PC-9 (cell line): ENCODE data around the gene CELF4. TPM values are rescaled to one million over a fixed set of nuclear protein-coding genes. Genes with fewer than 3 reads are reported as not detected.

Source experiments
- BruUV-seq: library from RNA; stranded (reverse); fragments of 400-500 nt; replicated peaks from 2 replicates; lab custom pipeline; 2021; lab: Mats Ljungman, UMichigan
- CTCF ChIA-PET: fragments of 300-600 bp; sonication (Branson Sonifier 250); formaldehyde crosslinking; loops from one replicate; lab custom pipeline; 2022; ENCODE audit warnings: antibody characterized with exemption; lab: Charles Lee
- POLR2A ChIA-PET: fragments of 300-600 bp; sonication (Branson Sonifier 250); formaldehyde crosslinking; loops from one replicate; lab custom pipeline; 2022; ENCODE audit warnings: antibody characterized with exemption; ENCODE audit not compliant: unreplicated experiment; lab: Charles Lee
- DNase-seq, 2 experiments: peaks; one replicate each; pipeline versions ENCODE4 v3.0.0 to v3.0.0-alpha.2; 2015 to 2022; ENCODE audit warnings: mixed read lengths in 1 of 2
- H2AFZ ChIP-seq: fragments of 200-600 bp; sonication (generic); 2 replicates; pipeline ENCODE4 v1.8.1; 2017; ENCODE audit warnings: antibody characterized with exemption
- H3F3A ChIP-seq: fragments of 200-600 bp; sonication (generic); 2 replicates; pipeline ENCODE4 v1.8.1; 2017; ENCODE audit warnings: antibody characterized with exemption, mild to moderate bottlenecking, low read depth; ENCODE audit not compliant: insufficient read depth
- H3K27ac ChIP-seq: fragments of 200-600 bp; sonication (generic); 2 replicates; pipeline ENCODE4 v1.6.1; 2016; ENCODE audit warnings: mixed run types
- H3K27me3 ChIP-seq: fragments of 200-600 bp; sonication (generic); 2 replicates; pipeline ENCODE4 v1.6.1; 2016; ENCODE audit warnings: low read depth, mixed run types; ENCODE audit not compliant: insufficient read depth
- H3K36me3 ChIP-seq: fragments of 200-600 bp; sonication (generic); 2 replicates; pipeline ENCODE4 v1.6.1; 2016; ENCODE audit warnings: low read depth, mixed run types
- H3K4me1 ChIP-seq: fragments of 200-600 bp; sonication (generic); replicated peaks from 2 replicates; pipeline ENCODE4 v1.6.1; 2016; ENCODE audit warnings: mixed run types; ENCODE audit not compliant: insufficient read depth
- H3K4me2 ChIP-seq: fragments of 200-600 bp; sonication (generic); 2 replicates; pipeline ENCODE4 v1.6.1; 2017; ENCODE audit warnings: mixed run types
- H3K4me3 ChIP-seq: fragments of 200-600 bp; sonication (generic); 2 replicates; pipeline ENCODE4 v1.6.1; 2016; ENCODE audit warnings: mixed run types
- H3K79me2 ChIP-seq: fragments of 200-600 bp; sonication (generic); 2 replicates; pipeline ENCODE4 v1.6.1; 2017; ENCODE audit warnings: low read depth, mixed run types
- H3K9me2 ChIP-seq: fragments of 200-600 bp; sonication (generic); 2 replicates; pipeline ENCODE4 v1.8.1; 2017; ENCODE audit warnings: mild to moderate bottlenecking; ENCODE audit not compliant: insufficient read depth
- H3K9me3 ChIP-seq: fragments of 200-600 bp; sonication (generic); 2 replicates; pipeline ENCODE4 v1.8.1; 2016; ENCODE audit warnings: low read depth; ENCODE audit not compliant: insufficient read depth
- H4K20me1 ChIP-seq: fragments of 200-600 bp; sonication (generic); 2 replicates; pipeline ENCODE4 v1.8.1; 2017; ENCODE audit not compliant: insufficient read depth
- CTCF ChIP-seq: fragments of 200-600 bp; sonication (generic); conservative IDR thresholded peaks from 2 replicates; pipeline ENCODE4 v1.6.1; 2017; ENCODE audit warnings: mixed run types, antibody characterized with exemption, mild to moderate bottlenecking, moderate library complexity
- EZH2 ChIP-seq: fragments of 200-600 bp; sonication (generic); IDR thresholded peaks from 2 replicates; pipeline ENCODE4 v1.8.0; 2017; ENCODE audit warnings: antibody characterized with exemption, low read depth
- intact Hi-C: fragments of 100-400 bp; cut with micrococcal nuclease; formaldehyde crosslinking; loops from one replicate; pipeline ENCODE4 v1.10.0; 2022; ENCODE audit not compliant: unreplicated experiment
- total RNA-seq: library from RNA; stranded (reverse); gene quantifications from 2 replicates; pipeline ENCODE4 v1.2.3, GENCODE V29; 2021

Gene CELF4
- total RNA-seq, 1 experiment from 2014 or later = 1.2 TPM

- intact Hi-C loops = no loop called here
- ChIA-PET CTCF (no interaction called here), POLR2A (no interaction called here)
- DNase-seq = no peak
- no TSS peak for BruUV-seq
- Histone ChIP-seq H3K4me2 (no peak overlapping the region), H2AFZ (no peak overlapping the region), H3K27me3 (no peaks in the 10 kb centered on the region), H3K9me3 (no peaks in the 10 kb centered on the region), H3K27ac (no peak overlapping the region), H3K4me3 (no peak overlapping the region), H3K36me3 (no peaks in the 10 kb centered on the region), H4K20me1 (no peaks in the 10 kb centered on the region), H3K79me2 (no peaks in the 10 kb centered on the region), H3F3A (no peaks in the 10 kb centered on the region), H3K9me2 (no peaks in the 10 kb centered on the region), H3K4me1 (no peaks in the 10 kb centered on the region)
- TF ChIP-seq EZH2 = no peak
- TF ChIP-seq CTCF = no peak
Measured at GRCh38 chr18:37396971-37397720, 168.5 kb downstream of the CELF4 start.

GRCh38 chr18:37395631-37396030, 170.0 kb downstream of the CELF4 start:
- Histone ChIP-seq H4K20me1 (no peaks in the 10 kb centered on the region), H3K27me3 (no peaks in the 10 kb centered on the region), H3K79me2 (no peaks in the 10 kb centered on the region), H3F3A (no peaks in the 10 kb centered on the region), H2AFZ (no peak overlapping the region), H3K4me2 (no peak overlapping the region), H3K27ac (no peak overlapping the region), H3K4me1 (no peaks in the 10 kb centered on the region), H3K36me3 (no peaks in the 10 kb centered on the region), H3K9me3 (no peaks in the 10 kb centered on the region), H3K4me3 (no peak overlapping the region), H3K9me2 (no peaks in the 10 kb centered on the region)
- intact Hi-C loops = no loop called here
- no peak for DNase-seq
- TF ChIP-seq EZH2 (no peak), CTCF (no peak)
- BruUV-seq = no TSS peak
- ChIA-PET CTCF (no interaction called here), POLR2A (no interaction called here)

GRCh38 chr18:37395138-37395537, 170.5 kb downstream of the CELF4 start:
- no peak overlapping the region for H3K27ac ChIP-seq
- ChIA-PET CTCF (no interaction called here), POLR2A (no interaction called here)
- no peak for DNase-seq
- H3F3A ChIP-seq = no peaks in the 10 kb centered on the region
- no peaks in the 10 kb centered on the region for H3K9me2 ChIP-seq
- no peaks in the 10 kb centered on the region for H3K9me3 ChIP-seq
- no peaks in the 10 kb centered on the region for H3K79me2 ChIP-seq
- intact Hi-C loops = no loop called here
- H2AFZ ChIP-seq = no peak overlapping the region
- H3K36me3 ChIP-seq = no peaks in the 10 kb centered on the region
- no peak overlapping the region for H3K4me2 ChIP-seq
- TF ChIP-seq EZH2 = no peak
- H3K4me1 ChIP-seq = no peaks in the 10 kb centered on the region
- H3K4me3 ChIP-seq = no peak overlapping the region
- H4K20me1 ChIP-seq = no peaks in the 10 kb centered on the region
- no TSS peak for BruUV-seq
- no peaks in the 10 kb centered on the region for H3K27me3 ChIP-seq

GRCh38 chr18:37394610-37394965, 171.0 kb downstream of the CELF4 start:
- no peaks in the 10 kb centered on the region for H3K79me2 ChIP-seq
- ChIA-PET POLR2A (no interaction called here), CTCF (no interaction called here)
- H3K27ac ChIP-seq = no peak overlapping the region
- no peaks in the 10 kb centered on the region for H3F3A ChIP-seq
- no peaks in the 10 kb centered on the region for H3K9me3 ChIP-seq
- no peak overlapping the region for H2AFZ ChIP-seq
- no peak overlapping the region for H3K4me3 ChIP-seq
- no peaks in the 10 kb centered on the region for H4K20me1 ChIP-seq
- TF ChIP-seq EZH2 = no peak
- no peak for TF ChIP-seq CTCF
- DNase-seq = no peak
- H3K4me2 ChIP-seq = no peak overlapping the region
- intact Hi-C loops = no loop called here
- no peaks in the 10 kb centered on the region for H3K27me3 ChIP-seq
- H3K36me3 ChIP-seq = no peaks in the 10 kb centered on the region
- H3K9me2 ChIP-seq = no peaks in the 10 kb centered on the region
- H3K4me1 ChIP-seq = no peaks in the 10 kb centered on the region
- BruUV-seq = no TSS peak
